Caco-2 (cell line): Measurements from ENCODE around the gene PLXNA4. TPM values are rescaled to one million over a fixed set of nuclear protein-coding genes. Genes with fewer than 3 reads are reported as not detected.

Source experiments
- BruUV-seq: library from RNA; stranded (reverse); fragments of 400-500 nt; replicated peaks from 2 replicates; lab custom pipeline; 2021; lab: Mats Ljungman, UMichigan
- CTCF ChIA-PET: fragments of 300-600 bp; sonication (Branson Sonifier 250); formaldehyde crosslinking; loops from one replicate; lab custom pipeline; 2022; ENCODE audit warnings: antibody characterized with exemption; lab: Charles Lee
- POLR2A ChIA-PET: fragments of 300-600 bp; sonication (Branson Sonifier 250); formaldehyde crosslinking; loops from one replicate; lab custom pipeline; 2022; ENCODE audit warnings: antibody characterized with exemption; lab: Charles Lee
- DNase-seq, 2 experiments: peaks; one replicate each; pipeline versions ENCODE4 v3.0.0 to v3.0.0-alpha.2; 2020 to 2022
- H3K27me3 ChIP-seq: replicated peaks from 2 replicates; pipeline ENCODE4 v1.6.0; 2011; ENCODE audit warnings: low read length; ENCODE audit not compliant: control insufficient read depth, insufficient read depth
- H3K36me3 ChIP-seq: 2 replicates; pipeline ENCODE4 v1.5.1; 2011; ENCODE audit warnings: low read length; ENCODE audit not compliant: control insufficient read depth, insufficient read depth
- H3K4me1 ChIP-seq: fragments of 250-450 bp; sonication (Bioruptor Pico); 2 replicates; pipeline ENCODE4 v1.5.1; 2020; ENCODE audit warnings: mild to moderate bottlenecking
- H3K4me3 ChIP-seq: 2 replicates; pipeline ENCODE4 v1.5.1; 2011; ENCODE audit warnings: low read depth, mild to moderate bottlenecking, control low read depth, low read length
- H3K9me3 ChIP-seq: fragments of 250-450 bp; sonication (Bioruptor Pico); 2 replicates; pipeline ENCODE4 v1.5.1; 2020; ENCODE audit warnings: mild to moderate bottlenecking, moderate library complexity
- H3K27ac Mint-ChIP-seq: one replicate; pipeline ENCODE4 v1.8.0; 2022; ENCODE audit warnings: mixed read lengths; ENCODE audit not compliant: unreplicated experiment
- H3K27me3 Mint-ChIP-seq: one replicate; pipeline ENCODE4 v1.8.0; 2022; ENCODE audit warnings: mixed read lengths; ENCODE audit not compliant: insufficient read depth, unreplicated experiment
- H3K36me3 Mint-ChIP-seq: one replicate; pipeline ENCODE4 v1.8.0; 2022; ENCODE audit warnings: mild to moderate bottlenecking, mixed read lengths; ENCODE audit not compliant: insufficient read depth, unreplicated experiment
- H3K4me1 Mint-ChIP-seq: one replicate; pipeline ENCODE4 v1.8.0; 2022; ENCODE audit warnings: low read depth, mixed read lengths; ENCODE audit not compliant: unreplicated experiment
- H3K4me3 Mint-ChIP-seq: one replicate; pipeline ENCODE4 v1.8.0; 2022; ENCODE audit warnings: mild to moderate bottlenecking, moderate library complexity, mixed read lengths; ENCODE audit not compliant: unreplicated experiment
- H3K9me3 Mint-ChIP-seq: one replicate; pipeline ENCODE4 v1.8.0; 2022; ENCODE audit warnings: mixed read lengths; ENCODE audit not compliant: unreplicated experiment
- CTCF ChIP-seq, 2 experiments: fragments of 200-600 bp in 1 of 2; IDR thresholded peaks; 1 replicate in 1 of 2; 2 replicates in 1 of 2; pipeline versions ENCODE4 v1.5.1 to v1.8.0; 2011 to 2022; ENCODE audit warnings: antibody characterized with exemption in 1 of 2, control low read depth in 1 of 2, inconsistent platforms in 1 of 2, low read depth in 1 of 2, low read length in 1 of 2, mild to moderate bottlenecking in 1 of 2, moderate library complexity in 1 of 2; ENCODE audit not compliant: insufficient read depth in 1 of 2, severe bottlenecking in 1 of 2, unreplicated experiment in 1 of 2
- intact Hi-C: fragments of 100-400 bp; cut with micrococcal nuclease; formaldehyde crosslinking; loops from one replicate; pipeline ENCODE4 v1.10.0; 2022; ENCODE audit not compliant: unreplicated experiment
- total RNA-seq: library from RNA; stranded (reverse); gene quantifications from 2 replicates; pipeline ENCODE4 v1.2.3, GENCODE V29; 2022

PLXNA4 gene
- total RNA-seq, 1 experiment from 2014 or later = 0.43 TPM

- Mint-ChIP-seq H3K27me3 (peaks cover 21% of the 10 kb centered on the region), H3K36me3 (no peaks in the 10 kb centered on the region), H3K27ac (no peak overlapping the region), H3K4me1 (no peaks in the 10 kb centered on the region), H3K4me3 (no peak overlapping the region), H3K9me3 (no peaks in the 10 kb centered on the region)
- POLR2A ChIA-PET = no interaction called here
- Histone ChIP-seq H3K9me3 (no peaks in the 10 kb centered on the region), H3K4me3 (no peak overlapping the region), H3K27me3 (peaks cover 1% of the 10 kb centered on the region; the same call in 1 of the 2 replicates), H3K4me1 (no peaks in the 10 kb centered on the region), H3K36me3 (no peaks in the 10 kb centered on the region)
- no TSS peak for BruUV-seq
- DNase-seq = no peak
- no peak for TF ChIP-seq CTCF (IDR thresholded peaks at IDR 0.05; ENCODE audit: insufficient read depth in 1 of 2, low read depth in 1 of 2, low read length in 1 of 2, severe bottlenecking in 1 of 2, unreplicated experiment in 1 of 2)
- CTCF ChIA-PET = no interaction called here
- intact Hi-C loops = no loop called here
Observed at GRCh38 chr7:132130497-132130896, 445.8 kb downstream of the PLXNA4 start.

- intact Hi-C loops = no loop called here
- no peaks in the 10 kb centered on the region for H3K4me1 Mint-ChIP-seq
- Histone ChIP-seq H3K4me1 (no peaks in the 10 kb centered on the region), H3K27me3 (peaks cover 1% of the 10 kb centered on the region), H3K36me3 (no peaks in the 10 kb centered on the region), H3K4me3 (no peak overlapping the region), H3K9me3 (no peaks in the 10 kb centered on the region)
- POLR2A ChIA-PET = no interaction called here
- H3K36me3 Mint-ChIP-seq = no peaks in the 10 kb centered on the region
- H3K9me3 Mint-ChIP-seq = no peaks in the 10 kb centered on the region
- TF ChIP-seq CTCF (IDR thresholded peaks at IDR 0.05; ENCODE audit: insufficient read depth in 1 of 2, low read depth in 1 of 2, low read length in 1 of 2, severe bottlenecking in 1 of 2, unreplicated experiment in 1 of 2) = no peak
- no peak overlapping the region for H3K4me3 Mint-ChIP-seq
- no peak for DNase-seq
- H3K27me3 Mint-ChIP-seq = peaks cover 38% of the 10 kb centered on the region
- no peak overlapping the region for H3K27ac Mint-ChIP-seq
- CTCF ChIA-PET = no interaction called here
- no TSS peak for BruUV-seq
Observed at GRCh38 chr7:132125872-132126595, 450.2 kb downstream of the PLXNA4 start.

- BruUV-seq = no TSS peak
- intact Hi-C loops = no loop called here
- Histone ChIP-seq H3K36me3 (no peaks in the 10 kb centered on the region), H3K9me3 (no peaks in the 10 kb centered on the region), H3K27me3 (peaks cover 1% of the 10 kb centered on the region), H3K4me1 (no peaks in the 10 kb centered on the region), H3K4me3 (no peak overlapping the region)
- Mint-ChIP-seq H3K27ac (no peak overlapping the region), H3K4me1 (no peaks in the 10 kb centered on the region), H3K9me3 (no peaks in the 10 kb centered on the region), H3K36me3 (no peaks in the 10 kb centered on the region), H3K4me3 (no peak overlapping the region), H3K27me3 (peaks cover 34% of the 10 kb centered on the region)
- CTCF ChIA-PET = no interaction called here
- no peak for TF ChIP-seq CTCF (IDR thresholded peaks at IDR 0.05; ENCODE audit: insufficient read depth in 1 of 2, low read depth in 1 of 2, low read length in 1 of 2, severe bottlenecking in 1 of 2, unreplicated experiment in 1 of 2)
- POLR2A ChIA-PET = no interaction called here
- no peak for DNase-seq
Observed at GRCh38 chr7:132125096-132125495, 451.2 kb downstream of the PLXNA4 start.
